GM21381 (cell line): ENCODE data around the gene VPS45.
A peak's percentile ranks its signal among the peaks of the same experiment; 100 is the strongest.
"Not testable (repeated sequence)": the region's sequence is repeated elsewhere in the genome, so short reads cannot be mapped to it uniquely, and the experiment has no call there.

ENCODE experiments used
- ATAC-seq: cut with Tn5 transposase; IDR thresholded peaks from one replicate; pipeline ENCODE4 v1.9.1; 2021; ENCODE audit warnings: mild to moderate bottlenecking, moderate library complexity; ENCODE audit not compliant: unreplicated experiment

Gene VPS45

DNA sequence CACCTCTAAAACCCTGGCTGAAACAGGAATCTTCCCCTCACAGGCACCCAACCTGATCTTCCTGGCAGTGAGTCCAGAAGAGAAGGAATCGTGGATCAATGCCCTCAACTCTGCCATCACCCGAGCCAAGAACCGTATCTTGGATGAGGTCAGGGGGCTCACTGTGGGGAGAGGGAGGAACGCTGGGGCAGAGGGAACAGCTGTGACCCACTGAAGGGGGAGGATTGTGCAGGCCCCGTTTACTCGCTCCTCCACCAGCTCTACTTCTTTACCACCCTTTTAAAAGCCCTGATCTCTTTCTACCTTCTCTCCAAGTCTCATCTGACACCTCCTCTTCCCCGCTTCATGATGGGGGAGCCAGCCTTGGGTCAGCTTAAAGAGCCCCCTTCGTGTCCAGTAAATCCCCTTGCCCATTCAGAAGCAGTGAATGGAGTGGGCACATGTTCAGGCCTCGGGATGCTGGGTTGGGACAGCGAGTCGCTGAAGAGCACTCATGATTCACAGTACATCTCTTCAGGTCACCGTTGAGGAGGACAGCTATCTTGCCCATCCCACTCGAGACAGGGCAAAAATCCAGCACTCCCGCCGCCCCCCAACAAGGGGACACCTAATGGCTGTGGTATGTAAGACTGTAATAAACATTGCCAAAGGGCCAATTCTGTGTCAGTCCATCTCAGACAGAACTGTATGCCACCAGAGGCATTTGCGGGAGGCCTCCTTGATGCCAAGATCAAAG lies 89.5 kb downstream of the VPS45 start:
- no peak for ATAC-seq

DNA sequence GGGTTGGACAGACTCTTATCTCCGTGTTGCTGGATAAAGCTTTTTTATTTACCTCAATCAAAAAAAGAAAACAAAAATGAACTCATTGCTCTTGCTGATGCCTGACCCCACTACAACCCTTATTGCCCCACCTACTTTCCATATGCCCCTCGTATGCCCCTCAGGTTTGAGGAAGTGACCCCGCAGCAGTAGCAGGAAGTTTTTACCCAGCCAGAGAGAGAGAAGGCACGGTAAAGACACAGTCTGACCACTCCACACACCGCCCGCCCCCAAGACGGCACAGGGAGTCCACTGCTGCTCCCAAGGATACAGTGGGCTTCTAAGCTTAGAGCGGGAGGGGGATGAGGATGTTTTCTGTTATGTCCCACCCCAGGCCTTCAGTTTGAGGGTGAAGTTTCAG lies 92.0 kb downstream of the VPS45 start:
- ATAC-seq, result no peak

DNA sequence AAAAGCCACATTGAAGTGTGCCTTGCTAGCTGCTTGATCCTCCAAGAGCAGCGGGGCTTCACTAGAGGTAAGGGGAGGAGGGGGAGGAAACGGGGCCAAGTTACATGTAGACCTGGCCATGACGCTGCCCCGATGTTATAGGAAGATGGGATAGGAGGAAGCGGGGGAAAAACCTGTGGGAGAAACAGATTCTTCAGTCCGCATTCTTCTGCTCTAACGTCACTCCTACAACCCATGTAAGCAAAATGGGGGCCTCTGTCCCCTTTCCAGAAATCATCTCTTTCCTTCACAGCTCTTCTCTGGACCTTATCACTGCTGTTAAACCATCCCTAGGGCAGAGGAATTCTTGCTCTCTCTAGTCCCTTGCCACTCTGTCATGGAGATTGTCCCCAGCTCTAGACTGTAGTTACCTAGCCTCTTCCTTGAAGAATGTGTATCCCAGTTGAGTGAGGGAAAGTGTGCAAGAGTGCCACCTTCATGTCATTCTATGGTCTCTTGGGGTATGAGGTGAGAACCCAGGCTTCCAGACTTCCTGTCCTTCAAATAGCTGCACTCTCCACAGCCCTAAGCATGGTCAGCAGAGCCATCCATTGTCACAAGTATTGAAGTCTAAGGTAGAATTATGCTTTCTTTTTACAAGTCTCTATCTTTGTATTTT lies 93.5 kb downstream of the VPS45 start:
- no peak for ATAC-seq

DNA sequence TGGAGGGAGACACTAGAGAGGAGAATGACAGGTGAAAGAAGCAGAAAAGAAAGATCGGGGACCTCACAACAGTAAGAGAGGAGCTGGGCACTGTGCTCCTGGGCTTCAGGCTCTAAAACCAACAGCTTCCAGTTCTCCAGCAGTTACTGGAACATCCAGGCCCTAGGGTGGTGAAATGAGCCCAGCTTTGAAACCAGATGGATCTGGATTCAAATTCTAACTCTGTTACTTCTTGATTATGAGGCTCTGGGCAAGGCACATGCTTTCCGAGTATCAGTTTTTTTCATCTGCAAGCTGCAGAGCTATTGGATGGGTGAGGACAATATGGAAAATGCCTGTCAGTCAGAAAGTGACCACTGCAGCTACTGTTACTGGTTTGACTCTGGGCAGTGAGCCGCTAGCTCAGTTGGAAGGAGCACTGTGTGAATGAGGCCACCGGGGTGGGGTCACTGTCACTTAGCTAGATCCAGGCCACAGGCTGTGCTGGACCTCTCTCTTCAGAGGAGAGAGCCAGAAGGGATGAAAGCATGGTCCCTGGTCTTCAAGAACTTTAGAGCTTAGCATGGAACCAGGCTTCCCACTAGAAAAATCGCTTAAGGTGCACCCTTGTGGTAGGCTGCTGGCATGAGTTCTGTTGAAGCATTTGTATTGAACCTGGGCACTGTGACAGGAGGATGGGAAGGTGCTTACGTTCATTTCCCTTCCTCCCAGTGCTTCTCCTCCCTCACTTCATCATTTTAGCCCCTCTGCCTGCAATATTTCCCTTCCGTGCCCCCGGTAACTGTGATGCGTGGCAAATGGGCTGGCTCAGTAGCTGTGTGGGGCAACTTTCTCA lies 94.4 kb downstream of the VPS45 start:
- no peak for ATAC-seq

DNA sequence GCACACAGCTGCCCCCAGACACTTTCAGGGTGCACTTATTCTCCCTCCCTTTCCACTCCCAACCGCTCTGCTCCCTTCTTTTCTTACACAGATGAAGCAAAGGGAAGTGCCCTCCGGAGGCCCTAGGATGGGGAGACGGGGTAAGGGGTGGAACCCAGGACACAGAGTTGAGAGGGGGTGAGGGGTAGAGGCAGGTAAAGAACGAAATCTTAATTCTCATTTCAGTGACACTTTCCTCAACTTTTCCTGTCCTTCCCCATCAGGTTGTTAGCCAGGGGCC lies 94.9 kb downstream of the VPS45 start:
- ATAC-seq, result no peak

DNA sequence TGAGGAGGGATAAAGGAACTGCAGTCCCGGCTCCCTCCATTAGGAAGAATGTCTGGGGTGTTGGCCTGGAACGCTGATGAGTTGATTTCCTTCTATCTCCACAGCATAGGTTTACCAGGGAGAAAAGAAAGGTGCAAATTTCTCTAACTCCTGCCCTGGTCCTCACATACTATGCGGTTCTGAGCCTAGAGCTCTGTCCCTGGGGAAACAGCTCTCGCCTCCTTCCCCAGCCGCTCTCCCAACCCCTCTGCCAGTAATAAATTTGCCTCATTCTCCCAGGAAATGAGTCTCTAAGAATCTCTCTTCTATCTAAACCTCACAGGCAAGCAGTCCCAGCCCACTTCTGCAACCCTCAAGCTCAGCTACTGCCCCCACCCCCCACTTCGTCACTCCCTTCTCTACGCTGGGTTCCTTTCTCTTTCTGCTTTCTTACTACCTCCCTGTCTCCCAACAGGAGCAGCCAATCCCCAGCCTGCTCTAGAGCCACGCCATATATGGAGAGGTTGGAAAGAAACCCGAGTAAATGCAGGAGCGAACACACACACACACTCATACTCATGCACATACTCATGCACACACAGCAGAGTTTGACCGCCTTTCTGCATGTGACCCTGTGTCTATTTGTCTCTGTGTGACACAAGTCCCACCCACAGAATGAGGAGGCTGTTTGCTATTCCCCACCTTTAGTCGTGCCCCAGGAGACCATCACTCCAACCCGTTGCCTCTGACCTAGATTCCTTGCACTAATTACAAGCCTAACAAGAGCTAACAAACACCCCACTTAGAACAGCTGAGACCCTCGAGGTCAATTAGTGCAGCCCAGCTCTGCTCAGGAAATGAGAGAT lies 95.5 kb downstream of the VPS45 start:
- ATAC-seq, result peak; percentile 37

DNA sequence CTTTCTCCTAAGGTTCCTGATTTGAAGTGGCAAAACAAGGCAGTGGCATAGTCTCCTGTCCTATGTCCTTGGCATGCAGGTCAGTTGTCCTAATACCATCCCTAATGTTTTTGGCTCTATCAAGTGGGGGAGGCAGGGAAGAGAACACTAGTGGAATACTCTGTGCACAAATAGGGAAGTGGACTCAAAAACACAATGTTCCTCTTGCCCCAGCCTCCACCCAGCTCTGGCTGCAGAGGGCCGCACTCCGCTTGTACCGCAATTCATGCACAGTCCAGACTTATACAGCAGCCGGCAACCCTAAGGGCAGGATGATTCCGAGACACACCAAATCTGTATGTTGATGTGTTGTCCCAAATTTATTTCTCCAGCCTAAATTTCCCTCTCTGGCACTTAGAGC lies 96.6 kb downstream of the VPS45 start:
- no peak for ATAC-seq

DNA sequence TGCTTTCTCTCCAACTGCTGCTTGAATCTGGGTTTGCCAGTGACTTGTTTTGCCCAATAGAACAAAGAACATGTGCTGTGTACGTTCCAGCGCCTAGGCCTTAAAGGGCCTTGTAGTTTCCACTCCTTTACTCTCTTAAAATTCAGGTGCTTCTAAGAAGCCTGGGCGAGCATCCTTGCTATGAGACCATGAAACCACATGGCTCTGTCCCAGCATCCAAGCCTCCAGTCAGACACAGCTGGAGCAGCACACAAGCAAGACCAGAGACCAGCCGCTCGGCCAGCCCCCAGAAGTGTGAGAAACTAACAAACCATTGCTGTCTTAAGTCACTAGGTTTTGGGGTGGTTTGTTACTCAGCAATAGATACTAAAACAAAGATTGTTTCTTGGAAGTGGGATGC lies 97.2 kb downstream of the VPS45 start:
- no peak for ATAC-seq

DNA sequence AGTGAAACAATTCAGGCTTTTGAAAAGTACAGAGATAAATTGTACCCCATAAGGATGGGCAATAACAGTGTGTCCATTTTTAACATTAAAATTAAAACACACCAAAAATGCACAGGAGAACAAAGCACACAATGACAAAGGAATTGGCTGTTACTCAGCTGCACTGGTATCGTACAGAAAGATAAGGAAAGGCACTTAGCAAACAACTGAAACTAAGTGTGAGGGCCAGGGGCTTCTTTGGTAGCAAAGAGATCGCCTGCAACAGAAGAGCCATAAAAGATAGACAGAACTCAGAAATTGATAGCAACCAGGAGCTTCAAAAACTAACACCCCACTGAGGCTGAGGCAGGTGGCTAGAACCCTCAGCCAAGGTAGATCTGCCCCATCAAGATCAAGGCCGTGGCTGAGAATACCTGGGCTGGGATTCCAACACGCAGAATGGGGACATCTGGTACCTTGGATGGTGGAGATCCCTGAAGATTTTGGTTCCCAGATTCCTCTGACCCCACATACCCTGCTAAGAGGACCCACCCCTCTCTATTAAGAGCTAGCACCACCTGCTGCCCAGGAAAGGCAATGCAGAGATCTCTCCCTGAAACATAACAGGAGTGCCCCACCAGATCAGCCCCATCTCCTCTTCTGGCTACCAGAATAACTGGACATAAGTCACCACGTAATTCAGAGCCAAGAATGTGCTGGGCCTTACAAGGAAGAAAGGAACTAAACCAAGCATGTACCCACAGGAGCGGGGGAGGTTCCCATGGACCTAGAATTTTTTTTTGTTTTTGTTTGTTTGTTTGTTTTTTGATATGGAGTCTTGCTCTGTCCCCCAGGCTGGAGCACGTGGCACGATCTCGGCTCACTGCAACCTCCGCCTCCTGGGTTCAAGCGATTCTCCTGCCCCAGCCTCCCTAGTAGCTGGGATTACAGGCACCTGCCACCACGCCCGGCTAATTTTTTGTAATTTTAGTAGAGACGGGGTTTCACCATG lies 98.3 kb downstream of the VPS45 start:
- no peak for ATAC-seq

DNA sequence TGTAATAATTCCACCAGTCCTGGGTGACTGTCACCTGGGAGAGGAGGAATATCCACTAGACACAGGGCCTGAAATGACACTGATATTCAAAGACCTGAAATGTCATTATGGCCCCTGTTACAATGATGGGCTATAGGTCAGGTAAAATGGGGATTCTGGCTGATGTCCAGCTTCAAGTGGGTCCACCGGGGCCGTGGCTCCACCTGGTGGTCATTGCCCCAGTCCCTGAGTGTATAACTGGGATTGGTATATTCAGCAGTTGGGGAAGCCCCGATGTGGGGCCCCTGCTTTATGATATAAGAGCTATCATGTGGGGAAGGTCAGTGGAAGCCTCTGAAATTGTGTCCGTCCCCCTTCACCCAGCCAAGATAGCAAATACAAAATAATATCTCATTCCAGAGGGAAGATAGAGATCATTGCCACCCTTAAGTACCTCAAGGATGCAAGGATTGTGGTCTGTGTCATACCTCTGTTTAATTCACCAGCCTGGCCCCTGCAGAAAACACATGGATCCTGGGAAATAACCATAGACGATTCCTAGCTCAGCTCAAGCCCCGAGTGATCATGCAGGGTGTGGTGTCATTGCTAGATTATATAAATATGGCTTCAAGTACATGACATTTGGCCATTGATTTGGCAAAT lies 101.5 kb downstream of the VPS45 start:
- ATAC-seq, result peak; percentile 49

DNA sequence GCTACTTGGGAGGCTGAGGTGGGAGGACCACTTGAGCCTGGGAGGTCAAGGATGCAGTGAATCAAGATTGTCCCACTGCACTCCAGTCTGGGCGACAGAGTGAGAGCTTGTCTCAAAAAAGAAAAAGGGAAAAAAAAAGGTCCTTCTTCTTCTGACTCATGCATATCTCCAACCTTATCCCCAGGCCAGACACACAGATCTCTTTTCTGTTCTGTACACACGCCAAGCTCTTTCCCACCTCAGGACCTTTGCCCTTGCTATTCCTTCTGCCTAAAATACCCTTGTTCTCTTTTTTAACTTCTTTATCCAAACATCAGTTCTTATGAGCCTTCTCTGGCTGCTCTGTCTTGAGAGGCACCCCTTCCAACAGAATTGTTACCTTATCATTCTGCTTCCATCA lies 104.2 kb downstream of the VPS45 start:
- ATAC-seq, result no peak

DNA sequence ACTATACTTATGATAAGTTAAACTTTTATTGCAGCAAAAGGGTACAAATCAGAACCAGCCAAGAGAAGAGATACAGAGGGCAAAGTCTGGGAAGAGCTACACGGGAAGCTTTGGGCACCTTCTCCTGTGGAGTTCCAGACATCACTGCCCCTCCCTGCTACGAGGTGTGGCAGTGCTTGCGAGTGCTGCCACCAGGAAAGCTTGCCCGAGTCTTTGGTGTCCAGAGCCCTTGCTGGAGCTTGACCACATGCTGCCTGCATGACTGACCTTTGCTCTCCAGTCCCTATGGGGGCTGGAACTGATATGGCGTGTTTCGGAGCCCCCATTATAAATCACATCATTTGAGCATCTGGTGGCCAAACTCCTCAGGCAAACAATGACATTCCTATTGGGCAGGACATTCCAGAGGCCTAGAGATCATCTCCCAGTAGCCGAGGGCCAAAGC lies 105.6 kb downstream of the VPS45 start:
- ATAC-seq, result no peak

DNA sequence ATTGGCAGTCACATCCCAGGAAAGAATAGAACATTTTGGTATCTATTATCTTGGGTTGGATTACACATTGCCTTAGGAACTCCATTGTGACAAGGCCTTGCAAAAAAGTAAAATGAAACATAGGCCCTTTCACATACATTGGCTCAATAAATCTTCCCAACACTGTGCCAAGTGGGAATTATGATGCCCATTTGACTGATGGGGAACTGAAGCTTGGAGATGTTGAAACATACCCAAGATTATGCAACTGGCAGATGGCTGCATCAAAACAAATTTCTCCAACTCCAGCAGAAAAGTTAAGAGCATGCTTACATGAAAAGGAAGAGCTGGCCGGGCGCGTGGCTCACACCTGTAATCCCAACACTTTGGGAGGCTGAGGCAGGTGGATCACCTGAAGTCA lies 109.0 kb downstream of the VPS45 start:
- ATAC-seq, result no peak

DNA sequence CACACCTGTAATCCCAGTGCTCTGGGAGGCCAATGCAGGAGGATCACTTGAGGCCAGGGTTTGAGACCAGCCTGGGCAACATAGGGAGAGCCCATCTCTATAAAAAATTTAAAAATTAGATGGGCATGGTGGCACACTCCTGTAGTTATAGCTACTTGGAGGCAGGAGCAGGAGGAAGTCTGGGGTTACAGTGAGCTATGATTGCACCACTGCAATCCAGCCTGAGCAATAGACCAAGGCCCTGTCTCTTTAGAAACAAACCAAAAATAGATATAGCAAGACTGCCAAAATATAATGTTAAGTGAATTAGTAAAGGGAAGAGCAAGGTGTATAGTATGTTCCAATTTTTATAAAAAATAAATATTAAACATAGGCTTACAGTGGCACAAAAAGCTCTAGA lies 111.0 kb downstream of the VPS45 start:
- ATAC-seq, result no peak

DNA sequence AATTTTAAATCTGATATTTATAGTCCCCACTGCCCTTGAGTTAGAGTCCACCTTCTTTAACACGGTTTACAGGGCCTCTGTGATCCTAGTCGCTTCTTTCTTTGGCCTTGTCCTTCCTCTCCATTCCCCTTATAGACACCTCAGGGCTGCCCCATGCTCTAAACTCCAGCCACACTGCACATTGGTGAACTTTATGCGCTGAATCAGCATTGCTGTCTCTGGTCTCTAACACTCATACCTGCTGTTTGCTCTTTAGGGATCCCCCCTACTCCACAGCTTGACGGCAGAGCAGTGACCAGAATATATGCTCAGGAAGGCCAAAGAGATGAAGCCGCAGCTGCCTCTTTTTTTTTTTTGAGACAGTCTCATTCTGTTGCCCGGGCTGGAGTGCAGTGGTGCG lies 112.3 kb downstream of the VPS45 start:
- ATAC-seq, result no peak

DNA sequence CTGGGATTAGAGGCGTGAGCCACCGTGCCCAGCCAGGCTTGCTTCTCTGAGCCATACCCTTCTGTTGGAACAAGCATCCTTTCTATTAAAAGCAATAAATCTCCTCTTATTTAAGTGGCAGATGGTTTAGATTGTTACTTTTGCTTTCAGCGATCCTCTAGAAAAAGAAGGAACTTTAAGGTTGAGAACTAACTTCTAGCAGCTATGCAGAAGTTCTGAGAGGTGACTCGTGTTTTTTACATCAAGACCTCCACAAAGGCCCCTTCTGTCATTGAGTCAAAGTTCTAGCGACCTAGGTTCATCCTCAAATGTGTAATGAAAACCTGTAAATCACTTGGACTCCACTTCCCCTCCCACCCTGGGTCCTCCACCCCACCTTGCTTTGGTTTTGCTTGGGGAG lies 112.9 kb downstream of the VPS45 start:
- ATAC-seq, result no peak

DNA sequence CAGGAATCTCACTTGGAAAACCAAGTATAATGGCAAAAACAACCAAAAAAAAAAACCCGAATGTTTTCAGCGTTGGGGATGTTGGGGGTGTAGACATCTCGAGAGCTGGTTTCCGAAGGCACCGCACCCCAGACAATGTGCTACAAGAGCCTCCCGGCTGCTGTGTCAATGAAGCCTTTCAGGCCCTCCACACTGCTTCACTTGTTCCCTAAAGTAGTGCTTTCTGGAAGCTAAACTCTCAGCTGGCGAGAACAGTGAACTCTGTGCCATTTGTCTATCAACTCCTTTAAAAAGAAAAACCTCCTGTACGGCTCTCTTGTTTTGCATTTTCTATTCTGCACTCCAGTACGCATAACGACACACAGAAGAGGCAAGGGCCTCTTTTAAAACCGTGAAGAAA lies 114.7 kb downstream of the VPS45 start:
- ATAC-seq, result no peak

DNA sequence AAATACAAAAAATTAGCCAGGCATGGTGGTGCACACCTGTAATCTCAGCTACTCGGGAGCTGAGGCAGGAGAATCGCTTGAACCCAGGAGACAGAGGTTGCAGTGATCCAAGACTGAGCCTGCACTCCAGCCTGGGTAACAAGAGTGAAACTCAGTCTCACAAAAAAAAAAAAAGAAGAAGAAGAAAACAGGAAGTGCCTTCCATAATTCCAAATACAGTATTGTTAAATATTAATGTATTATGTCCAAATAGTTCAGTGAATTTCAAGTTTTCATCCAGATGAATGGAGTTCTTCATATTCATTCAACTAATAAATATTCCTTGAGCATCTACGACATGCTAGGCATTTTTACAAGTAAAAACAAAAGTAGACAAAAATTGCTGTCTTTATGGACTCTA lies 115.5 kb downstream of the VPS45 start:
- ATAC-seq, result no peak

DNA sequence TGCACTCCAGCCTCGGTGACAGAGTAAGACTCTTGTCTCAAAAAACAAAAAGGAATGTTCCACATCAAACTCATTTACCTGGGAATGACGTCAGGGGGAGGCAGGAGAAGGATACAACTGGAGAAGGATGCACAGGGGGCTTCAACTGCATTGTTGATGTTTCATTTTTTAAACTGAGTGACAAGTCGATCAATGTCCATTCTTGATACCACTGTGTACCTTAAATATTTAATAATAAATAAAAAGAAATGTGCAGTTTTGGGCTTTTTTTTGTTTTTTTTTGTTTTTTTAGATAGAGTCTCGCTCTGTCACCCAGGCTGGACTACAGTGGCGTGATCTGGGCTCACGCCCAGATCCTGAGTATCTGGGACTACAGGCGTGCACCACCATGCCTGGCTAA lies 117.9 kb downstream of the VPS45 start:
- ATAC-seq, result no peak

DNA sequence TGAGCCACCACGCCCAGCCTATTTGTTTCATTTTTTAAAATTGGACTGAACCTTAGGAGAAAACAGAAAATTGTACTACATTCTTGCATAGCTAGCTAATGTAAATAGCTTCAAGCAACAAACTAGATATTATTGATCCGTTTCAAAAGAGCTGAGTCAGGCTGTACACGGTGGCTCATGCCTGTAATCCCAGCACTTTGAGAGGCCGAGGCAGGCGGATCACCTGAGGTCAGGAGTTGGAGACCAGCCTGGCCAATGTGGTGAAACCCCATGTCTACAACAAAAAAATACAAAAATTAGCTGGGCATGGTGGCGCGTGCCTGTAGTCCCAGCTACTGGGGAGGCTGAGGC lies 118.8 kb downstream of the VPS45 start:
- not testable (repeated sequence) for ATAC-seq
